GM18499 (cell line): Measurements from ENCODE around the gene SLC6A6.

Experiments used
- ATAC-seq: cut with Tn5 transposase; IDR thresholded peaks from one replicate; pipeline ENCODE4 v1.9.1; 2021; ENCODE audit warnings: moderate number of reproducible peaks; ENCODE audit not compliant: insufficient read depth, unreplicated experiment

SLC6A6 gene

DNA sequence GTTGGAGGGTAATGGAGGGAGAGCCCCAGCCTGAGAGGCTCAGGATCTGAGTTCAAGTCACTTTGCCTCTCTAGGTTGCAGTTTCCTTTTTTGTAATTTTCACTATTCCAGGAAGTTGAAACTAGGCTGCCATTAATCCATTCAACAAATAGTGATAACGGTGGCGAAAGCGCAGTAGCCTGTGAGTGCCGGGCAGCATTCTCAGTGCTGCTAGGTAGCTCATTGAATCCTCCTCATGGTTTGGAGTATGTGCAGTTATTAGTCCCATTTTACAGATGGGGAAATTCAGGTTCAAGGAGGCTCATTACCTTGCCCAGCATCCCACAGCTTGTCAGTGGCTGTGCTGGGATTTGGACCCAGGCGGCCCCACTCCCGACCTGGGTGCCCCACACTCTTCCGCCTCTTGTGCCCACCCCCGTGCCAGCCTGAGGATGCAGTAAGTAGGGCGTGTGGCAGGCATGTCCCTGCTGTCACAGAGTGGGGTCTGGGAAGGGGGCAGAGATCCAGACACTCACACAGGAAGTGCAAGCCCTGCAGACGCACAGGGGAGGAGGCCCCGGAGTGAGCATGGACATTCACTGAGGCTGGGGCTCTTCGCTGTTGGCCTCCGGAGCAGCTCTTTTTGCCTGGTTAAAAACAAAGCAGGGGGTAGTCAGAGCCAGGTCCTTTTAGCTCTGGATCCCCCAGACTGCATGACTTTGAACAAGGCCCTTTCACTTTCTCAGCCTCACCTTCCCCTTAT lies 58.8 kb downstream of the SLC6A6 start:
- ATAC-seq: no peak

DNA sequence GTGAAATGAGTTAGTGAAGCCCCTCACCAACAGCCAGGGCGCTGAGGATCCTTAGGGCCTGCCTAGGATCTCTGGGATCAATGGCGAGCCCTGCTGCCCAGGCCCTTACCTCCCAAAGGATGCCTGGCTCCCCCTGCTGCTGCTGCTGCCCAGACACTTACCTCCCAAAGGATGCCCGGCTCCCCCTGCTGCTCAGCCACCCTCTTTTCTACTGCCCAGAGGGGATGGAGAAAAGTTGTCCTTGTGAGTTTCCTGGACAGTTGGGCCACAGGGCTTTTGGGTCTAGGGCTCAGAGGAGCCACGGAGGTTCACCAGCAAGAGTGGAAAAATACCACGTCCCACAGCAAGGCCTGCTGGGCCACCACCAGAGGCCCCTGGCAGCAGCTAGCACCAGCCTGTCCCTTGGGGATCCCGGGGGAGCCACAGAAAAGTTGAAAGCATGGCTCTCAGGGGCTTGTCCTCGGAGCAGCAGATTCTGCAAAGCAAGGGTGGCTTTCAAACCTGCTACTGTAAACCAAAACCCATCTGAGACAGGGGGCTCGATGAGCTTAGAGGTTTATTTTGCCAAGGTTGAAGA lies 59.4 kb downstream of the SLC6A6 start:
- ATAC-seq: no peak

DNA sequence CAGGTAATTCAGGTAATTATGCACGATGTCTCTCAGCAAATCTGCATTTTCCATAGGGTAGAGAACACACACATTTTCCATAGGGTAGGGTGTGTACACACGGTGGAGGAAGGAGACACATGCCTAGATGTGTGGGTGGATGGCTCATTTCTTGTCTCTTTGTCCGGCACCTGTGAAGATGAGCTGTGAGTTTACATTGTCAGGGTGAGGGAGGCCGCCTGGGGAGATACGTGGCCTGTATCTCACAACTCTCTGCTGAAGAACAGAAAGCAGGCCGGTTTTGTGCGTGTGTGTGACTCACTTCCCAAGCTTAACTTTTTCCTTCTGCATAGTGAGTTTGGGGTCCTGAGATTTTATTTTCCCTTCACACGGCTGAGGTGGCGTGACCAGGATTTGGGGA lies 60.3 kb downstream of the SLC6A6 start:
- ATAC-seq: no peak

- ATAC-seq: no peak
These were observed 61.1 kb downstream of the SLC6A6 start for GRCh38 chr3:14463330-14464140.

- no peak for ATAC-seq
These were observed 61.7 kb downstream of the SLC6A6 start for GRCh38 chr3:14464141-14464465.

DNA sequence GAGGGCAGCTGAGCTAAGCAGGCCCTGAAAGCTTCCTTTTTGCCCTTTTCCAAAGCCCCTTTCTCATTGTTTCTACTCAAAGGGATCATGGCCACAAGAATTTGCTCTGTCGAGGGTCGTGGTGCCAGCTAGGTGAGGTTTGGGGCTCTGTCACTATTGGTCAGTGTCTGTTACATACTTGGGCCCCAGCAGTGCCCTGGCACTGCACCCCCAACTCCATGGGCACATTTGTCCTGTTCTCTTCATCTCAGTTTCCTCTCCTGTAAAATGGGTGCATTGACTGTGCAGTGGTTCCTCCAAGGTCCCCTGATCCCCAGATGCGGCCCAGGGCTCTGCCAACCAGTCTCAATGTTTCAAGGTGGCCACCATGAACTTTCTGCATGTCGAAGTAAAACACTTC lies 62.1 kb downstream of the SLC6A6 start:
- no peak for ATAC-seq

GRCh38 chr3:14465425-14465824 lies 63.0 kb downstream of the SLC6A6 start:
- no peak for ATAC-seq

GRCh38 chr3:14466179-14466903 lies 63.9 kb downstream of the SLC6A6 start:
- ATAC-seq: no peak

DNA sequence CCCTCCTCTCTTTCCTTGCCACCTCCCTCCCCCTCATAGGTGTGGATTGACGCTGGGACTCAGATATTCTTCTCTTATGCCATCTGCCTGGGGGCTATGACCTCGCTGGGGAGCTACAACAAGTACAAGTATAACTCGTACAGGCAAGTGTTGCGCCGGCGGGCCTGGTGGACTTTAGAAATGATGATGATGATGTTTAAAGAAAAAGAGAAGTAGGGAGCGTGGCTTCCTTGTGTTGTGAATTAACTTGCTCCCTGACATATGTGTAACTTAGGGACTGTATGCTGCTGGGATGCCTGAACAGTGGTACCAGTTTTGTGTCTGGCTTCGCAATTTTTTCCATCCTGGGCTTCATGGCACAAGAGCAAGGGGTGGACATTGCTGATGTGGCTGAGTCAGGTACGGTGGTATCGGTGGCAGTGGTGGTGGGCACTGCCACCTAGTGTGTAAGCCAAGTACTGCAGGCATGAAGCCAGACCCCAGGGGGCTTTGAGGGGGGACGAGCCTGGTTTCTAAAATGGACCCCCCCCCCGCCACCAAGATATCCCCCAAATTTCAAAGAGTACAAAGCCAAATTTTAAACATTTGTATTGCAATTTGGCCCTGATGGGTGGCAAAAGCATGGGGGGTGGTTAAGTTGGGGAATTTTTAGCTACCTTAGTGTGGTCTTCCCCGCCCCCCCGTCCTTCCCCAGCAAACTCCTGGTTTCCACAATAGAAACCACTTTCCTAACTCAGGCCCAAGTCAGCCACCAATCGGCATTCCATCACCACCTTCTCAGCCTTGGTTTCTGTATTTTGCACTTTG lies 65.6 kb downstream of the SLC6A6 start:
- ATAC-seq: no peak

GRCh38 chr3:14468621-14468981 lies 66.2 kb downstream of the SLC6A6 start:
- ATAC-seq: no peak

DNA sequence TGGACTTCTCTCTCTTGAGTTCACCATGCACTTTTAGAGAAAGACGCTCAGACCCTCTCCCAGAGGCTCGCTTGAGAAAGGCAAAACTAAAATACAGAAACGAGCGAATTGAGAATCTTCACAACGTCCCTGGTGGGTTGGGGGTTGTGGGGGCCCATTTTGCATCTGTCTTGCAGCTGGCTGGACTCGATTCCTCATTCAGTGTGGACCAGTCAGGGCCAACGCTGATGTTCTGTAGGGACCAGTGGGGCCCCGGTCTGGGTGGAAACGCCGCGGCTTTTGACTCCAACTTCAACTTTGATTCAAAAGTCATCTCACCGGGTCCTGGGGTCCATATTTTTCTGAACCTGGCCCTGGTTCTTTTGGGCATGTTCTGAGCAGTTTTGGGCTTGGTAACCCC lies 68.1 kb downstream of the SLC6A6 start:
- ATAC-seq: no peak

GRCh38 chr3:14471016-14471415 lies 68.6 kb downstream of the SLC6A6 start:
- no peak for ATAC-seq

- no peak for ATAC-seq
These were observed 69.3 kb downstream of the SLC6A6 start for GRCh38 chr3:14471690-14472089.

DNA sequence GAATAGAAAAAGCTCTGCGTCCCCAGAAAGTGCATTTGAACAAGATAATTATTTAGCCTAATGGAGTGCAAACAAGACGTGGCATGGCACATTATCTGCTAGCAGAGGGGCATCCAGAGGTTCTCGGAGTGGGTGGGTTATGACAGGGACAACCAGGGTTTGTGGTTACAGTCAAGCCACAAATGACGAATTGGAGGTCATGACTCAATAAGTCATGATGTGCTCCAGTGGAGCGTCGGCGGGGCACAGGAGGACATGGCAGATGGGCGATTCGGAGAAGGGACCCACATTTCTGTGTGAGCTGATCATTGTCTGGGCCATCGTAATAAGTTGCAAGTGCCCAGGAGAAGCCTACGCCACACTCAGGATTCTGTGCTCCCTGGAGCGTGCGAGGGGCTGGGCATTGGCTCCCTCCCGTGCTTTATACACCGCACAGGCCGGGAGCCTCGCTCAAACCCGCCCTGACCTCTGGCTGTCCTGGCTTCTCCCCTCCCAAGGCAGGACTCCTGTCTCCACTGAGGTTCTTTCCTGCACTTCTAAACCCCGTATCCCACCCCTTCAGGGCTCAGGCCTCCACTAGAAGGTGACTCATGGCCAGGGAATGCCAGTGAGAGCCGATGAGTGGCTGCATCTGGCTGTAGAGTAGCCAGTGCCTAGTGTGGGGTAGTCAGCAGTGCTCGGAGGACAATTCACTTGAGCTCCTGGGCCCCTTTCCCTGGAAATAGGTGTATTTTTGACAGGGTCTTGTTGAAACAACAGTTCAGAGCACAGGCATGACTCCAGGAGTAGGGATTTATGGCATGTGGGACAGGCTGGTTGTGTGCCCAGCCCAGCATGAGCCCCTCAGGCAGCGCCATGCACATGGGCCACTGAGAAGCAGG lies 70.3 kb downstream of the SLC6A6 start:
- no peak for ATAC-seq

DNA sequence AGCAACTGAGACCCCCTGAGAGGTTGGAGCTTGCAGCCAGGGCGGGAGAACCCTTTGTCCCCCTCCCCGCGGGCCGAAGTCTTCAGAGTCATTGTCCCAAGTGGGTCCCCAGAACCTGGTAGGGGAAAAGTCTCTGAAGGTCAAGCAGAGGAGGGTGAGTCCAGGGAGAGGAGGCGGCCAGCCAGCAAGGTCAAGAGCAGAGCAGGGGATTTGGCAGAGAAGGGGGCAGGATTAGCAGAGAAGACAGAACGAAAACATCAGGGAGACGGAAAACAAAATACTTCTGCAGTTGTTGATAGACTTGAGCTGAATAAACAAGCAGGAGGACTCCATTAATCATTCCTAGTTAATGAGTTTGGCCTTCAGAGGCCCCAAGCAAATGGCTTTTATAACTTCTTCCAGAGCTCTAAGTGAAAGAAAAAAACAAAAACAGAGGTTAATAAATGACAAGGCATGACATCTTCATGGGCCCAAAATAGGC lies 71.0 kb downstream of the SLC6A6 start:
- ATAC-seq: no peak

DNA sequence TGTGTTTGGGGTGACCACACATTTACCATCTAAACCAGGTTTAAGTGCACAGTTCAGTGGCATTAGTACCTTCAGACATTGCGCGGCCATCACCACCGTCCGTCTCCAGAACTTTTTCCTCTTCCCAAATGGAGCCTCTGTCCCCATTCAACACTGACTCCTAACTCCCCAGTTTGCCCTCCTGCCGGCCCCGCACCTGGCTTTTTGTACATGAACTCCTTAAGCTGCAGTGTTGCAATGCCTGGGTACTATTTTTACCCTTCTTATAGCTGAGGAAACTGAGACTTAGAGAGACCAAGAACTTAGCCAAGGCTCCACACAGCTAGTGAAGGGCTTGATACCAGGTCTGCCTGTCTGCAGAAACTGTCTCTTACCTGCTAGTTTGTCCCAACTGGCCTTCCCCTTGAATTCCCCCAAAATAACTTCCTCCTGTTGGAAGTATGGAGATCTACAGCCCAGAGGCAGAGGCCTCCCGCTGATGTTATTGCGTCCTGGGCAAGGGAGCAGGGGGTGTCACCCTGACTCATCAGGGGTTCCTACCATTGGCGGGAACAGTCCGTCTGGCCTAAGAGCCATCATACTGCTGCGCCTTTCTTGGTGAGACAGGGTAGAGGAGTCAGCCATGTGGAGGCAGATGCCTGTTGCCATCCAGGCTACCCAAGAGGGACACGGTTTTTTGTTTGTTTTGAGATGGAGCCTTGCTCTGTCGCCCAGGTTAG lies 72.1 kb downstream of the SLC6A6 start:
- ATAC-seq: no peak

GRCh38 chr3:14475621-14476020 lies 73.2 kb downstream of the SLC6A6 start:
- no peak for ATAC-seq

DNA sequence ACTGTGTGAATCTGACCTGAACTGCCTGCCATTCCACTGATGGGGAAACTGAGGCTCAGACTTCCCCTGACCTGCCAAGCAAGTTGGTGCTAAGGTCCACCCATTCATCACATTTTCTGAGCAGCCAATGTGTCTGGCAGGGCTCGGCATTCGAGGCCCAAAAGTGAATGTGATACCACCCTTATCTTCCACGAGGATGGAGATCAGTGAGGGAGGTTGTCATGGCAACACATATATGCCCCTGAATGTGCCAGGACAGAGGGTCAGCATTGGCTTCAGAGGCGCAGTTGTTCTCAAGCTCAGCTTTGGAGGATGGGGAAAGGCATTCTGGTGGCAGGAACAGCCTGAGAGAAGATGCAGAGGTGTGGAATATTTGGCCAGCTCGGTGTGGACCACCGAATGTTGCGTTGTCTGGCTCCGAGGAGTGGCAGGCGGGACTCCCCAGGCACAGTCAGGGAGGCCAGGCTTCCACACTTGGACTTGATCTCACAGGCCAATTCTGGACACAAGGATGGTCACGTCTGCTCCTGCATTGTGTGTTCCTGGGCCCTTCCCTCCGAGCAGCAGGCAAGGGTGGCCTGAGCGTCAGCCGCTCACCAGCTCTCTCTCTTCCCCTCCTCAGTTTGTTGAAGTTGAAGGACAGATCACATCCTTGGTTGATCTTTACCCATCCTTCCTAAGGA lies 74.3 kb downstream of the SLC6A6 start:
- no peak for ATAC-seq
